Endodermal cell (in vitro differentiated cells): ENCODE results near the gene NRXN3. TPM values are rescaled to one million over a fixed set of nuclear protein-coding genes. Genes with fewer than 3 reads are reported as not detected.

ENCODE experiments used
- DNase-seq: peaks from one replicate; pipeline ENCODE4 v3.0.0-alpha.2; 2017
- H3K27ac ChIP-seq: 2 replicates; pipeline ENCODE4 v1.5.1; 2013; ENCODE audit warnings: mild to moderate bottlenecking, low read depth, low read length, moderate library complexity
- H3K27me3 ChIP-seq: 2 replicates; pipeline ENCODE4 v1.6.1; 2013; ENCODE audit warnings: mild to moderate bottlenecking, low read length, moderate library complexity; ENCODE audit not compliant: insufficient read depth, control insufficient read depth, poor library complexity, severe bottlenecking
- H3K36me3 ChIP-seq: 2 replicates; pipeline ENCODE4 v1.7.0; 2013; ENCODE audit warnings: mild to moderate bottlenecking, low read length, moderate library complexity; ENCODE audit not compliant: control insufficient read depth, insufficient read depth
- H3K4me1 ChIP-seq: one replicate; pipeline ENCODE4 v1.7.0; 2013; ENCODE audit warnings: low read length; ENCODE audit not compliant: control insufficient read depth, insufficient read depth
- H3K4me3 ChIP-seq: 2 replicates; pipeline ENCODE4 v1.5.1; 2013; ENCODE audit warnings: mild to moderate bottlenecking, low read length, moderate library complexity
- H3K9ac ChIP-seq: 2 replicates; pipeline ENCODE4 v1.6.1; 2013; ENCODE audit warnings: mild to moderate bottlenecking, low read length, moderate library complexity; ENCODE audit not compliant: poor library complexity, severe bottlenecking; ENCODE audit errors: extremely low read depth
- H3K9me3 ChIP-seq: 2 replicates; pipeline ENCODE4 v1.6.1; 2013; ENCODE audit warnings: mild to moderate bottlenecking, low read length, moderate library complexity; ENCODE audit not compliant: control insufficient read depth
- H3K27ac Mint-ChIP-seq: 2 replicates; pipeline ENCODE4 v1.8.0; 2020; ENCODE audit warnings: mixed read lengths
- H3K27me3 Mint-ChIP-seq: 2 replicates; pipeline ENCODE4 v1.8.0; 2021; ENCODE audit warnings: mild to moderate bottlenecking, mixed read lengths; ENCODE audit not compliant: insufficient read depth
- H3K36me3 Mint-ChIP-seq: 2 replicates; pipeline ENCODE4 v1.8.0; 2020; ENCODE audit warnings: low read depth, mixed read lengths
- H3K4me1 Mint-ChIP-seq: 2 replicates; pipeline ENCODE4 v1.8.0; 2020; ENCODE audit warnings: mixed read lengths
- H3K4me3 Mint-ChIP-seq: 2 replicates; pipeline ENCODE4 v1.8.0; 2020; ENCODE audit warnings: mild to moderate bottlenecking, moderate library complexity, mixed read lengths
- H3K9me3 Mint-ChIP-seq: 2 replicates; pipeline ENCODE4 v1.8.0; 2020; ENCODE audit warnings: mild to moderate bottlenecking, mixed read lengths
- CTCF ChIP-seq: fragments of 200-600 bp; sonication (generic); conservative IDR thresholded peaks from 2 replicates; pipeline ENCODE4 v1.5.0; 2021; ENCODE audit warnings: antibody characterized with exemption, mild to moderate bottlenecking
- WGBS, 2 experiments: methylation state at CpG; one replicate each; pipeline versions ENCODE4 v1.1.5 to v1.1.7; 2013; ENCODE audit warnings: missing lambda C conversion rate in 2 of 2, mixed read lengths in 1 of 2; ENCODE audit not compliant: insufficient coverage in 1 of 2, insufficient read length in 1 of 2; 5-methylcytosine and 5-hydroxymethylcytosine counted together
- total RNA-seq, 2 donors: library from RNA; stranded (reverse); fragmentation: NEBNext Ultra II Directional in 1 of 2; extraction: Animal tissue kit (Norgen Biotek cat#: 25700) in 1 of 2; gene quantifications; 2 replicates in 1 of 2; 3 replicates in 1 of 2; pipeline ENCODE4 v1.2.1, GENCODE V29; 2021

Gene NRXN3
- total RNA-seq, 2 donors from 2014 or later = 20.9 to 21.4 TPM

- Mint-ChIP-seq H3K27me3 (no peaks in the 10 kb centered on the region), H3K4me1 (peaks cover 32% of the 10 kb centered on the region), H3K36me3 (no peaks in the 10 kb centered on the region), H3K27ac (no peak overlapping the region), H3K4me3 (no peak overlapping the region), H3K9me3 (no peaks in the 10 kb centered on the region)
- Histone ChIP-seq H3K27ac (no peak overlapping the region), H3K9ac (no peak overlapping the region), H3K36me3 (no peaks in the 10 kb centered on the region), H3K4me1 (peaks cover 5% of the 10 kb centered on the region), H3K9me3 (no peaks in the 10 kb centered on the region), H3K4me3 (no peak overlapping the region), H3K27me3 (peaks cover under 1% of the 10 kb centered on the region)
- WGBS, 2 experiments = 96% methylated on average over 1 of the region's 2 CpGs; no CpG with 5 or more reads in 1 of the 2 experiments
- no peak for TF ChIP-seq CTCF
- DNase-seq = no peak
These were observed 1403.3 kb downstream of the NRXN3 start for GRCh38 chr14:79573486-79573885.

GRCh38 chr14:79575032-79575431, 1404.9 kb downstream of the NRXN3 start:
- no peak for TF ChIP-seq CTCF
- Mint-ChIP-seq H3K36me3 (no peaks in the 10 kb centered on the region), H3K27ac (no peak overlapping the region), H3K4me3 (no peak overlapping the region), H3K9me3 (no peaks in the 10 kb centered on the region), H3K27me3 (no peaks in the 10 kb centered on the region), H3K4me1 (peaks cover 33% of the 10 kb centered on the region)
- H3K9ac ChIP-seq = no peak overlapping the region
- WGBS, 2 experiments = 66% methylated on average over 2 to 4 of the region's 4 CpGs
- H3K36me3 ChIP-seq = no peaks in the 10 kb centered on the region
- DNase-seq = no peak
- H3K9me3 ChIP-seq = no peaks in the 10 kb centered on the region
- H3K4me3 ChIP-seq = no peak overlapping the region
- H3K27me3 ChIP-seq = no peaks in the 10 kb centered on the region
- no peak overlapping the region for H3K27ac ChIP-seq
- peaks cover 5% of the 10 kb centered on the region for H3K4me1 ChIP-seq

GRCh38 chr14:79576424-79576823, 1406.3 kb downstream of the NRXN3 start:
- Histone ChIP-seq H3K9me3 (no peaks in the 10 kb centered on the region), H3K36me3 (no peaks in the 10 kb centered on the region), H3K4me3 (no peak overlapping the region), H3K9ac (no peak overlapping the region), H3K27ac (no peak overlapping the region), H3K4me1 (peaks cover 1% of the 10 kb centered on the region), H3K27me3 (no peaks in the 10 kb centered on the region)
- no peak for DNase-seq
- 83 to 91% methylated on average over 1 to 4 of the region's 4 CpGs for WGBS, 2 experiments
- TF ChIP-seq CTCF = no peak
- H3K4me1 Mint-ChIP-seq = peaks cover 34% of the 10 kb centered on the region
- H3K27me3 Mint-ChIP-seq = no peaks in the 10 kb centered on the region
- H3K36me3 Mint-ChIP-seq = no peaks in the 10 kb centered on the region
- no peaks in the 10 kb centered on the region for H3K9me3 Mint-ChIP-seq
- no peak overlapping the region for H3K4me3 Mint-ChIP-seq
- no peak overlapping the region for H3K27ac Mint-ChIP-seq
